Caco-2 (cell line): ENCODE measurements around the gene EN1. TPM values are rescaled to one million over a fixed set of nuclear protein-coding genes. Genes with fewer than 3 reads are reported as not detected.
A peak's percentile ranks its signal among the peaks of the same experiment; 100 is the strongest.

Experiments used
- BruUV-seq: library from RNA; stranded (reverse); fragments of 400-500 nt; replicated peaks from 2 replicates; lab custom pipeline; 2021; lab: Mats Ljungman, UMichigan
- CTCF ChIA-PET: fragments of 300-600 bp; sonication (Branson Sonifier 250); formaldehyde crosslinking; loops from one replicate; lab custom pipeline; 2022; ENCODE audit warnings: antibody characterized with exemption; lab: Charles Lee
- POLR2A ChIA-PET: fragments of 300-600 bp; sonication (Branson Sonifier 250); formaldehyde crosslinking; loops from one replicate; lab custom pipeline; 2022; ENCODE audit warnings: antibody characterized with exemption; lab: Charles Lee
- DNase-seq, 2 experiments: peaks; one replicate each; pipeline versions ENCODE4 v3.0.0 to v3.0.0-alpha.2; 2020 to 2022
- H3K27me3 ChIP-seq: replicated peaks from 2 replicates; pipeline ENCODE4 v1.6.0; 2011; ENCODE audit warnings: low read length; ENCODE audit not compliant: control insufficient read depth, insufficient read depth
- H3K36me3 ChIP-seq: 2 replicates; pipeline ENCODE4 v1.5.1; 2011; ENCODE audit warnings: low read length; ENCODE audit not compliant: control insufficient read depth, insufficient read depth
- H3K4me1 ChIP-seq: fragments of 250-450 bp; sonication (Bioruptor Pico); 2 replicates; pipeline ENCODE4 v1.5.1; 2020; ENCODE audit warnings: mild to moderate bottlenecking
- H3K4me3 ChIP-seq: 2 replicates; pipeline ENCODE4 v1.5.1; 2011; ENCODE audit warnings: low read depth, mild to moderate bottlenecking, control low read depth, low read length
- H3K9me3 ChIP-seq: fragments of 250-450 bp; sonication (Bioruptor Pico); 2 replicates; pipeline ENCODE4 v1.5.1; 2020; ENCODE audit warnings: mild to moderate bottlenecking, moderate library complexity
- H3K27ac Mint-ChIP-seq: one replicate; pipeline ENCODE4 v1.8.0; 2022; ENCODE audit warnings: mixed read lengths; ENCODE audit not compliant: unreplicated experiment
- H3K27me3 Mint-ChIP-seq: one replicate; pipeline ENCODE4 v1.8.0; 2022; ENCODE audit warnings: mixed read lengths; ENCODE audit not compliant: insufficient read depth, unreplicated experiment
- H3K36me3 Mint-ChIP-seq: one replicate; pipeline ENCODE4 v1.8.0; 2022; ENCODE audit warnings: mild to moderate bottlenecking, mixed read lengths; ENCODE audit not compliant: insufficient read depth, unreplicated experiment
- H3K4me1 Mint-ChIP-seq: one replicate; pipeline ENCODE4 v1.8.0; 2022; ENCODE audit warnings: low read depth, mixed read lengths; ENCODE audit not compliant: unreplicated experiment
- H3K4me3 Mint-ChIP-seq: one replicate; pipeline ENCODE4 v1.8.0; 2022; ENCODE audit warnings: mild to moderate bottlenecking, moderate library complexity, mixed read lengths; ENCODE audit not compliant: unreplicated experiment
- H3K9me3 Mint-ChIP-seq: one replicate; pipeline ENCODE4 v1.8.0; 2022; ENCODE audit warnings: mixed read lengths; ENCODE audit not compliant: unreplicated experiment
- intact Hi-C: fragments of 100-400 bp; cut with micrococcal nuclease; formaldehyde crosslinking; loops from one replicate; pipeline ENCODE4 v1.10.0; 2022; ENCODE audit not compliant: unreplicated experiment
- total RNA-seq: library from RNA; stranded (reverse); gene quantifications from 2 replicates; pipeline ENCODE4 v1.2.3, GENCODE V29; 2022
- TF ChIP-seq, protein P1 (sequence below), 2 experiments: fragments of 200-600 bp in 1 of 2; IDR thresholded peaks; 1 replicate in 1 of 2; 2 replicates in 1 of 2; pipeline versions ENCODE4 v1.5.1 to v1.8.0; 2011 to 2022; ENCODE audit warnings: antibody characterized with exemption in 1 of 2, control low read depth in 1 of 2, inconsistent platforms in 1 of 2, low read depth in 1 of 2, low read length in 1 of 2, mild to moderate bottlenecking in 1 of 2, moderate library complexity in 1 of 2; ENCODE audit not compliant: insufficient read depth in 1 of 2, severe bottlenecking in 1 of 2, unreplicated experiment in 1 of 2

EN1 gene
- total RNA-seq, 1 experiment from 2014 or later, result 0.16 TPM

DNA sequence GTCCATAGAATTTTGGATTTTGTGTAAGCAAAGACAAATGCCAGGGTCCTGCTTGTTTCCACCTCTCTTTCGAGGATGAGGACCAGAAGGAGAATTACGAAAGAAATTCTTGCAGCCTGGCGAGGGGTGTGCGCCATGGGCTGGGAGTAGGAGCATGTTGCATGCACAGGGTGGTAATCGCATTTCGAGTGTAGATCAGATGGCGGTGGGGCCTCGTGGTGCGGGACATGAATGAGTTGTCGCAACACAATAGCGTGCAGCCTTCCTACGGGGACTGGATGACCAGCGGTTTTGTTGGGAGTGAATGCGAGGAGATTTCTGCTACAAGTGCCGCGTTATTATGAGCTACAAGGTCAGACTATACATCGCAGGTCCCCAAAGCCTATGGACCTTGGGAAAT is 4.2 kb upstream of the EN1 start:
- no peaks in the 10 kb centered on the region for H3K9me3 ChIP-seq
- Mint-ChIP-seq H3K4me3 (no peak overlapping the region), H3K27me3 (peaks cover 41% of the 10 kb centered on the region), H3K27ac (no peak overlapping the region), H3K9me3 (no peaks in the 10 kb centered on the region), H3K4me1 (no peaks in the 10 kb centered on the region), H3K36me3 (no peaks in the 10 kb centered on the region)
- CTCF ChIA-PET, result no interaction called here
- no peaks in the 10 kb centered on the region; the same call in 1 of the 2 replicates for H3K27me3 ChIP-seq
- intact Hi-C loops, result no loop called here
- H3K4me1 ChIP-seq, result no peaks in the 10 kb centered on the region
- no peak overlapping the region for H3K4me3 ChIP-seq
- no peak for DNase-seq
- TF ChIP-seq, protein P1, sequence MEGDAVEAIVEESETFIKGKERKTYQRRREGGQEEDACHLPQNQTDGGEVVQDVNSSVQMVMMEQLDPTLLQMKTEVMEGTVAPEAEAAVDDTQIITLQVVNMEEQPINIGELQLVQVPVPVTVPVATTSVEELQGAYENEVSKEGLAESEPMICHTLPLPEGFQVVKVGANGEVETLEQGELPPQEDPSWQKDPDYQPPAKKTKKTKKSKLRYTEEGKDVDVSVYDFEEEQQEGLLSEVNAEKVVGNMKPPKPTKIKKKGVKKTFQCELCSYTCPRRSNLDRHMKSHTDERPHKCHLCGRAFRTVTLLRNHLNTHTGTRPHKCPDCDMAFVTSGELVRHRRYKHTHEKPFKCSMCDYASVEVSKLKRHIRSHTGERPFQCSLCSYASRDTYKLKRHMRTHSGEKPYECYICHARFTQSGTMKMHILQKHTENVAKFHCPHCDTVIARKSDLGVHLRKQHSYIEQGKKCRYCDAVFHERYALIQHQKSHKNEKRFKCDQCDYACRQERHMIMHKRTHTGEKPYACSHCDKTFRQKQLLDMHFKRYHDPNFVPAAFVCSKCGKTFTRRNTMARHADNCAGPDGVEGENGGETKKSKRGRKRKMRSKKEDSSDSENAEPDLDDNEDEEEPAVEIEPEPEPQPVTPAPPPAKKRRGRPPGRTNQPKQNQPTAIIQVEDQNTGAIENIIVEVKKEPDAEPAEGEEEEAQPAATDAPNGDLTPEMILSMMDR (IDR thresholded peaks at IDR 0.05; ENCODE audit: insufficient read depth in 1 of 2, low read depth in 1 of 2, low read length in 1 of 2, severe bottlenecking in 1 of 2, unreplicated experiment in 1 of 2), result no peak
- H3K36me3 ChIP-seq, result no peaks in the 10 kb centered on the region
- POLR2A ChIA-PET, result no interaction called here
- BruUV-seq, result no TSS peak

GRCh38 chr2:118850901-118851415 is 3.5 kb upstream of the EN1 start:
- CTCF ChIA-PET, result no interaction called here
- H3K4me3 Mint-ChIP-seq, result no peak overlapping the region

DNA sequence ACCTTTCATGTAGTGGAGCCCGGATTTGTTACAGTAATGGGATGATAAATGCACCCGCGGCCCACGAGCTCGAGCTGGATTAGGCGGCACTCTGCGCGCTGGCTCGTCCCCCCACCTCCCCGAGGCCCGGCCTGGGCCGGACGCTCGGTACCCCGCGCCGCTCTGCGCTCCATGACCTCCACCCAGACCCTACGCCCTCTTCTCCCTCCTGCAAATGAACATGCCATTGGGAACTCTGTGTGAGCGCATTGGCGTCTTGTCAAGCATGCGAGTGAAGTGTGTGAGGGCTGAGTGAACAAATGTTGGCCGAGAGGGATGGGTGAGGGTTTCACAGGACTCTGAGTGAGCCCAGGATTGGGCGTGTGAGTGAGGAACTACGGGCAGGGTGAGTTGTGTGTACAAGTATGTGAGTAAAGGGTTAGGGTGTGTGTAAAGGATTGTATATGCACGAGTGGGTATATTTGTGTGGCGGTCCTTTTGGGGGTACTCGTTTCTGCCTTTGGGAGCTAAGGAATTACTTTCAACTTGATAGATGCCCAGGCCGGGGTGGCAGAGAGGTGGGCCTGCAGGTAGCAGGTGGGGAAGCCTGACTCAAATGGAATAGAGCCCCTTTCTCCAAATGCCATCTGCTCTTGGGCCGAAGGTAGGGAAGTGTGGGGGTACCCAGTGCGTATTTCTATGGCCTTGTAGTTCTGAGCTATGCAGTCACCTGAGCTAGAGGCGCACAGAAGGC is 2.9 kb upstream of the EN1 start:
- POLR2A ChIA-PET, result no interaction called here
- BruUV-seq, result no TSS peak

More at GRCh38 chr2:118850901-118851415, 3.5 kb upstream of the EN1 start:
- H3K27me3 ChIP-seq, result no peaks in the 10 kb centered on the region; the same call in 1 of the 2 replicates
- Mint-ChIP-seq H3K4me1 (no peaks in the 10 kb centered on the region), H3K9me3 (no peaks in the 10 kb centered on the region), H3K36me3 (no peaks in the 10 kb centered on the region), H3K27me3 (peaks cover 35% of the 10 kb centered on the region), H3K27ac (no peak overlapping the region)
- no peak for DNase-seq
- BruUV-seq, result no TSS peak
- TF ChIP-seq, protein P1 (IDR thresholded peaks at IDR 0.05; ENCODE audit: insufficient read depth in 1 of 2, low read depth in 1 of 2, low read length in 1 of 2, severe bottlenecking in 1 of 2, unreplicated experiment in 1 of 2), result no peak
- intact Hi-C loops, result no loop called here
- no peak overlapping the region for H3K4me3 ChIP-seq
- H3K4me1 ChIP-seq, result no peaks in the 10 kb centered on the region
- H3K9me3 ChIP-seq, result no peaks in the 10 kb centered on the region
- POLR2A ChIA-PET, result no interaction called here
- H3K36me3 ChIP-seq, result no peaks in the 10 kb centered on the region

More for the DNA sequence above, 2.9 kb upstream of the EN1 start:
- H3K9me3 Mint-ChIP-seq, result no peaks in the 10 kb centered on the region
- CTCF ChIA-PET, result no interaction called here
- TF ChIP-seq, protein P1 (IDR thresholded peaks at IDR 0.05; ENCODE audit: insufficient read depth in 1 of 2, low read depth in 1 of 2, low read length in 1 of 2, severe bottlenecking in 1 of 2, unreplicated experiment in 1 of 2), result no peak
- Histone ChIP-seq H3K4me1 (no peaks in the 10 kb centered on the region), H3K27me3 (no peaks in the 10 kb centered on the region; the same call in 1 of the 2 replicates), H3K36me3 (no peaks in the 10 kb centered on the region), H3K9me3 (no peaks in the 10 kb centered on the region), H3K4me3 (no peak overlapping the region)
- H3K36me3 Mint-ChIP-seq, result no peaks in the 10 kb centered on the region
- no peaks in the 10 kb centered on the region for H3K4me1 Mint-ChIP-seq
- intact Hi-C loops, result no loop called here
- H3K27me3 Mint-ChIP-seq, result peaks cover 33% of the 10 kb centered on the region
- no peak overlapping the region for H3K4me3 Mint-ChIP-seq
- no peak overlapping the region for H3K27ac Mint-ChIP-seq
- DNase-seq, result peak in 1 of 2 experiments; percentile 17
